Mesendoderm (in vitro differentiated cells): ENCODE results near the gene ZNRF3.

ENCODE experiments used
- DNase-seq: peaks from one replicate; pipeline ENCODE4 v3.0.0; 2013
- H2AK5ac ChIP-seq: 2 replicates; pipeline ENCODE4 v1.6.1; 2013; ENCODE audit warnings: low read length, inconsistent platforms
- H2BK120ac ChIP-seq: 2 replicates; pipeline ENCODE4 v1.6.1; 2013; ENCODE audit warnings: low read depth, mild to moderate bottlenecking, low read length, moderate library complexity, mixed read lengths
- H2BK15ac ChIP-seq: replicated peaks from 2 replicates; pipeline ENCODE4 v1.6.1; 2013; ENCODE audit warnings: low read depth, mild to moderate bottlenecking, moderate library complexity
- H2BK5ac ChIP-seq: 2 replicates; pipeline ENCODE4 v1.6.1; 2013; ENCODE audit warnings: low read length, inconsistent platforms
- H3K18ac ChIP-seq: 2 replicates; pipeline ENCODE4 v1.6.1; 2013; ENCODE audit warnings: mild to moderate bottlenecking, low read length, mixed read lengths
- H3K23ac ChIP-seq: one replicate; pipeline ENCODE4 v1.6.1; 2013; ENCODE audit warnings: low read length
- H3K27ac ChIP-seq: 2 replicates; pipeline ENCODE4 v1.5.1; 2013; ENCODE audit warnings: low read depth, mild to moderate bottlenecking, inconsistent platforms, low read length, moderate library complexity
- H3K27me3 ChIP-seq: 2 replicates; pipeline ENCODE4 v1.6.1; 2013; ENCODE audit warnings: low read length, control low read depth, mild to moderate bottlenecking, inconsistent platforms; ENCODE audit not compliant: insufficient read depth, poor library complexity
- H3K36me3 ChIP-seq: 2 replicates; pipeline ENCODE4 v1.6.1; 2013; ENCODE audit warnings: low read length, inconsistent platforms; ENCODE audit not compliant: control insufficient read depth, insufficient read depth
- H3K4ac ChIP-seq: one replicate; pipeline ENCODE4 v1.6.1; 2013; ENCODE audit warnings: low read depth, mild to moderate bottlenecking, low read length, moderate library complexity
- H3K4me1 ChIP-seq: 2 replicates; pipeline ENCODE4 v1.6.1; 2013; ENCODE audit warnings: low read depth, low read length, inconsistent platforms; ENCODE audit not compliant: control insufficient read depth
- H3K4me2 ChIP-seq: 2 replicates; pipeline ENCODE4 v1.6.1; 2013; ENCODE audit warnings: low read length
- H3K4me3 ChIP-seq: 2 replicates; pipeline ENCODE4 v1.5.1; 2013; ENCODE audit warnings: mild to moderate bottlenecking, low read length
- H3K56ac ChIP-seq: one replicate; pipeline ENCODE4 v1.6.1; 2013; ENCODE audit warnings: low read length
- H3K79me1 ChIP-seq: 2 replicates; pipeline ENCODE4 v1.6.1; 2013; ENCODE audit warnings: low read length, inconsistent platforms
- H3K79me2 ChIP-seq: 2 replicates; pipeline ENCODE4 v1.6.1; 2013; ENCODE audit warnings: mild to moderate bottlenecking, low read length; ENCODE audit not compliant: control insufficient read depth, insufficient read depth
- H3K9ac ChIP-seq: 2 replicates; pipeline ENCODE4 v1.6.1; 2013; ENCODE audit warnings: low read length, inconsistent platforms
- H4K5ac ChIP-seq: one replicate; pipeline ENCODE4 v1.6.1; 2013; ENCODE audit warnings: low read length
- H4K8ac ChIP-seq: one replicate; pipeline ENCODE4 v1.6.1; 2013; ENCODE audit warnings: low read depth, mild to moderate bottlenecking, control low read depth, low read length, moderate library complexity
- WGBS: extraction: QIAGEN DNeasy Blood & Tissue Kit; methylation state at CpG from one replicate; pipeline ENCODE4 v1.1.7; 2013; ENCODE audit warnings: low lambda C conversion rate, missing lambda C conversion rate; ENCODE audit not compliant: insufficient coverage; ENCODE audit errors: extremely low coverage; 5-methylcytosine and 5-hydroxymethylcytosine counted together

Gene ZNRF3

GRCh38 chr22:29016067-29016938 is 132.9 kb downstream of the ZNRF3 start:
- no peaks in the 10 kb centered on the region for H3K27me3 ChIP-seq
- peaks cover 2% of the 10 kb centered on the region for H3K4me1 ChIP-seq
- H3K36me3 ChIP-seq: no peaks in the 10 kb centered on the region
- H3K18ac ChIP-seq: no peak overlapping the region
- H3K4ac ChIP-seq: no peak overlapping the region
- H2BK120ac ChIP-seq: no peak overlapping the region
- H2BK15ac ChIP-seq: no peak overlapping the region
- no peak overlapping the region for H4K5ac ChIP-seq
- no peak overlapping the region for H3K4me3 ChIP-seq
- no peak overlapping the region for H3K4me2 ChIP-seq
- H3K9ac ChIP-seq: no peak overlapping the region
- WGBS: no CpG with 5 or more reads among the region's 3 CpGs
- H4K8ac ChIP-seq: no peak overlapping the region
- H3K79me2 ChIP-seq: peaks cover 4% of the 10 kb centered on the region
- peaks cover 20% of the 10 kb centered on the region for H3K79me1 ChIP-seq
- H2BK5ac ChIP-seq: no peak overlapping the region
- no peak overlapping the region for H3K27ac ChIP-seq
- DNase-seq: no peak
- H2AK5ac ChIP-seq: no peak overlapping the region
- no peak overlapping the region for H3K56ac ChIP-seq
- no peak overlapping the region for H3K23ac ChIP-seq

GRCh38 chr22:29018293-29019189 is 135.2 kb downstream of the ZNRF3 start:
- Histone ChIP-seq H2BK15ac (no peak overlapping the region), H3K4ac (no peak overlapping the region), H3K4me2 (no peak overlapping the region), H3K9ac (no peak overlapping the region), H2BK5ac (no peak overlapping the region), H3K4me3 (no peak overlapping the region), H3K79me1 (peaks cover 18% of the 10 kb centered on the region), H3K79me2 (no peaks in the 10 kb centered on the region), H3K27ac (no peak overlapping the region), H4K8ac (no peak overlapping the region), H4K5ac (no peak overlapping the region), H3K18ac (no peak overlapping the region), H2BK120ac (no peak overlapping the region), H3K27me3 (no peaks in the 10 kb centered on the region), H3K4me1 (peaks cover 3% of the 10 kb centered on the region), H3K36me3 (no peaks in the 10 kb centered on the region), H3K56ac (no peak overlapping the region), H3K23ac (no peak overlapping the region), H2AK5ac (no peak overlapping the region)
- no CpG with 5 or more reads among the region's 4 CpGs for WGBS
- DNase-seq: no peak

- no peak for DNase-seq
- Histone ChIP-seq H3K27ac (no peak overlapping the region), H3K4me3 (no peak overlapping the region), H3K27me3 (no peaks in the 10 kb centered on the region), H2AK5ac (no peak overlapping the region), H3K79me2 (no peaks in the 10 kb centered on the region), H3K9ac (no peak overlapping the region), H3K36me3 (no peaks in the 10 kb centered on the region), H3K18ac (no peak overlapping the region), H3K4me1 (peaks cover 3% of the 10 kb centered on the region), H4K5ac (no peak overlapping the region), H3K4me2 (no peak overlapping the region), H2BK120ac (no peak overlapping the region), H3K23ac (no peak overlapping the region), H4K8ac (no peak overlapping the region), H3K56ac (no peak overlapping the region), H3K79me1 (peaks cover 16% of the 10 kb centered on the region), H2BK5ac (no peak overlapping the region), H2BK15ac (no peak overlapping the region), H3K4ac (no peak overlapping the region)
- no CpG with 5 or more reads among the region's 6 CpGs for WGBS
These were observed 138.9 kb downstream of the ZNRF3 start for GRCh38 chr22:29022101-29022817.

GRCh38 chr22:29023172-29023796 is 139.9 kb downstream of the ZNRF3 start:
- no peaks in the 10 kb centered on the region for H3K79me2 ChIP-seq
- no peaks in the 10 kb centered on the region for H3K36me3 ChIP-seq
- H2BK5ac ChIP-seq: no peak overlapping the region
- no peak overlapping the region for H3K4me2 ChIP-seq
- H3K27me3 ChIP-seq: no peaks in the 10 kb centered on the region
- no peak overlapping the region for H3K4ac ChIP-seq
- no peak overlapping the region for H3K23ac ChIP-seq
- H4K5ac ChIP-seq: no peak overlapping the region
- peak overlapping the region; percentile 40 for H3K56ac ChIP-seq
- H3K4me1 ChIP-seq: peaks cover 3% of the 10 kb centered on the region
- no peak overlapping the region for H4K8ac ChIP-seq
- WGBS: no CpG with 5 or more reads among the region's 3 CpGs
- no peak for DNase-seq
- H3K18ac ChIP-seq: no peak overlapping the region
- H2BK15ac ChIP-seq: no peak overlapping the region
- H3K79me1 ChIP-seq: peaks cover 11% of the 10 kb centered on the region
- no peak overlapping the region for H2BK120ac ChIP-seq
- H2AK5ac ChIP-seq: no peak overlapping the region
- H3K4me3 ChIP-seq: no peak overlapping the region
- H3K9ac ChIP-seq: no peak overlapping the region
- H3K27ac ChIP-seq: no peak overlapping the region

GRCh38 chr22:29026579-29026978 is 143.2 kb downstream of the ZNRF3 start:
- peaks cover 10% of the 10 kb centered on the region for H3K79me1 ChIP-seq
- no peaks in the 10 kb centered on the region for H3K79me2 ChIP-seq
- H2BK5ac ChIP-seq: no peak overlapping the region

More at GRCh38 chr22:29026579-29026978, 143.2 kb downstream of the ZNRF3 start:
- no peak for DNase-seq
- Histone ChIP-seq H2AK5ac (no peak overlapping the region), H4K8ac (no peak overlapping the region), H3K4me2 (no peak overlapping the region), H2BK120ac (no peak overlapping the region), H4K5ac (no peak overlapping the region), H3K4ac (no peak overlapping the region), H3K9ac (no peak overlapping the region), H3K27me3 (no peaks in the 10 kb centered on the region), H3K4me3 (no peak overlapping the region), H3K56ac (no peak overlapping the region), H3K18ac (no peak overlapping the region), H3K23ac (no peak overlapping the region), H2BK15ac (no peak overlapping the region), H3K36me3 (no peaks in the 10 kb centered on the region), H3K27ac (no peak overlapping the region), H3K4me1 (peaks cover 19% of the 10 kb centered on the region)
- WGBS: no CpG with 5 or more reads among the region's 3 CpGs
